Measurements from ENCODE around the gene AIF1.

DNA sequence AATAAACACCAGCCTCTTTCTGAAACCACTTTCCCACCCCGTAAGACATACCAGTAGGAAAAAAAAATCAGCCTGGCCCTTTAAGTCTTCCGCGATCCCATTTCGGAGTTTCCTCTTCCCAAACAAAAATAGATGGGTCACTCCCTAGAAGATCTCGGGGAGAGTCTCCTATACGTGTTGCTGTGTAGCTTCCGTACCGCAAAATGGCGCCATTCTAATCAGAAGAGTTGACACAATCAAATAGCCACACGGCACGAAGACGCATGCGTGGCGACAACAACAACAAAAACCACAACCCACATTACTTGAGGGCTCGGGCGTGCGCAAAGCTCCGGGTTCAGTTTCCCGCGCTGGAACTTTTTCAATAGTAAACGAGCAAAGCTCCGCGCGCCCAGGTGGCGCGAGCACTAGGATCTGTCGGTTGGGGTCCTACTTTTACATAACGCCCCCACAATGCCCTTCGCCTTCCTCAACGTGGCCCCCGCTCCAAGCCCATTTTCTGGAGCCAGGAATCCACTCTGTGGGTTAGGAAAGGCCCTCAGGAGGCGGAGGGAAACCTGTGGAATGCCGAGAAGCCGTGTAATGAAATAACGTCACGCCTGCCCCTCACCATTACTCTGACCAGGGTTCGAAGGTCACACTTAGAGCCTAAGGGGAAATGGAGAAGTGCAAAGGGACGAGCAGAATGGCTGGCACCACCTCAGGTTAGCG is 49.9 kb downstream of the AIF1 start, which contains the start of gene GPANK1:
- TF ChIP-seq SUZ12 (IDR thresholded peaks at IDR 0.05; ENCODE audit: extremely low read depth, insufficient read depth, insufficient read length) (no peak), YY1 (IDR thresholded peaks at IDR 0.05; ENCODE audit: insufficient read depth, insufficient read length) (peak; percentile 77)

Data from NT2/D1 (cell line).